K562 (cell line): ENCODE data around the gene ZNRF1. TPM values are rescaled to one million over a fixed set of nuclear protein-coding genes. Genes with fewer than 3 reads are reported as not detected.

Source experiments
- CBX8 ChIP-seq: fragments of 200-600 bp; sonication (generic); IDR thresholded peaks from 2 replicates; pipeline ENCODE4 v1.6.1; 2012; ENCODE audit warnings: borderline replicate concordance, mixed run types, low read depth, mild to moderate bottlenecking, moderate library complexity, mixed read lengths, low read length, control low read depth, inconsistent platforms; ENCODE audit not compliant: poor library complexity, severe bottlenecking; ENCODE audit errors: extremely low read depth
- CCAR2 ChIP-seq: fragments of 200-400 bp; formaldehyde crosslinking; IDR thresholded peaks from 2 replicates; pipeline ENCODE4 v1.6.1; 2017; ENCODE audit warnings: mild to moderate bottlenecking, low read depth, low read length
- DIDO1 ChIP-seq: fragments of 450-650 bp; IDR thresholded peaks from 2 replicates; pipeline ENCODE4 v1.6.1; 2016; ENCODE audit warnings: low read depth, missing biosample characterization, missing genetic modification characterization
- HDAC3 ChIP-seq: fragments of 450-650 bp; IDR thresholded peaks from 2 replicates; pipeline ENCODE4 v1.6.1; 2018; ENCODE audit warnings: borderline replicate concordance, mild to moderate bottlenecking, moderate library complexity; ENCODE audit not compliant: partially characterized antibody
- HDGF ChIP-seq: fragments of 450-650 bp; IDR thresholded peaks from 2 replicates; pipeline ENCODE4 v1.6.1; 2016
- MLLT1 ChIP-seq, 2 experiments: fragments of 450-650 bp; IDR thresholded peaks; 2 replicates each; pipeline ENCODE4 v1.6.1; 2016
- SIN3A ChIP-seq, 2 experiments: fragments of 150-350 bp in 1 of 2; IDR thresholded peaks; 2 replicates each; pipeline ENCODE4 v1.6.1; 2011 to 2016; ENCODE audit warnings: borderline replicate concordance in 2 of 2, low read depth in 2 of 2, low read length in 2 of 2, mild to moderate bottlenecking in 2 of 2, moderate library complexity in 2 of 2; ENCODE audit not compliant: control insufficient read depth in 1 of 2
- TCF3 ChIP-seq: sonication (generic); formaldehyde crosslinking; IDR thresholded peaks from 2 replicates; pipeline ENCODE4 v1.4.0; 2020; ENCODE audit warnings: mild to moderate bottlenecking, missing genetic modification reagents
- U2AF1 ChIP-seq: fragments of 200-400 bp; formaldehyde crosslinking; optimal IDR thresholded peaks from 2 replicates; pipeline ENCODE3; 2017; ENCODE audit warnings: mild to moderate bottlenecking, low read depth, low read length, moderate library complexity
- ZNF253 ChIP-seq: fragments of 250-450 bp; sonication (Bioruptor Pico); conservative IDR thresholded peaks from 2 replicates; pipeline ENCODE4 v1.6.1; 2021; ENCODE audit warnings: mild to moderate bottlenecking
- ZNF318 ChIP-seq, 2 experiments: fragments of 450-650 bp; IDR thresholded peaks; 2 replicates each; pipeline ENCODE4 v1.6.1; 2016; ENCODE audit warnings: mild to moderate bottlenecking in 2 of 2, borderline replicate concordance in 1 of 2, low read depth in 1 of 2, moderate library complexity in 1 of 2
- ZNF75A ChIP-seq: fragments of 450-650 bp; formaldehyde crosslinking; IDR thresholded peaks from 2 replicates; pipeline ENCODE4 v1.4.0; 2020; ENCODE audit warnings: mild to moderate bottlenecking
- polyA plus RNA-seq, 8 experiments: library from polyadenylated mRNA; depleted of rRNA in 4 of 8; stranded (reverse) in 5 of 8; unstranded in 3 of 8; fragments of >200 nt; fragmentation: Nextera tagmentation in 2 of 8; fragmentation: Illumina TruSeq in 1 of 8; extraction: Ambion mirVana in 2 of 8; extraction: Trizol in 1 of 8; gene quantifications; 2 replicates each; pipeline versions ENCODE4 v1.2.1 to v1.2.3, GENCODE V29; 2011 to 2014; ENCODE audit warnings: inconsistent platforms in 1 of 8, missing spikeins in 1 of 8
- total RNA-seq, 7 experiments: library from RNA; depleted of rRNA in 6 of 7; stranded (reverse); fragments of >200 nt in 6 of 7; fragmentation: Illumina TruSeq in 2 of 7; extraction: Trizol in 2 of 7; gene quantifications; 2 replicates each; pipeline versions ENCODE4 v1.2.1 to v1.2.3, GENCODE V29; 2011 to 2021; ENCODE audit warnings: low replicate concordance in 1 of 7
- TF ChIP-seq, protein P1 (sequence below): fragments of 250-450 bp; sonication (Bioruptor Pico); IDR thresholded peaks from 2 replicates; pipeline ENCODE4 v1.4.0; 2020; ENCODE audit warnings: mild to moderate bottlenecking, moderate library complexity, borderline replicate concordance

ZNRF1 gene
- total and polyA plus RNA-seq, 9 of the 15 experiments (the other 6 are each of a cell fraction or from before 2014, with no cell fraction given), result 9.5 to 37.7 (median 20.0) TPM

GRCh38 chr16:75043175-75043895 is 44.5 kb downstream of the ZNRF1 start (continued):
- TF ChIP-seq, protein P1, sequence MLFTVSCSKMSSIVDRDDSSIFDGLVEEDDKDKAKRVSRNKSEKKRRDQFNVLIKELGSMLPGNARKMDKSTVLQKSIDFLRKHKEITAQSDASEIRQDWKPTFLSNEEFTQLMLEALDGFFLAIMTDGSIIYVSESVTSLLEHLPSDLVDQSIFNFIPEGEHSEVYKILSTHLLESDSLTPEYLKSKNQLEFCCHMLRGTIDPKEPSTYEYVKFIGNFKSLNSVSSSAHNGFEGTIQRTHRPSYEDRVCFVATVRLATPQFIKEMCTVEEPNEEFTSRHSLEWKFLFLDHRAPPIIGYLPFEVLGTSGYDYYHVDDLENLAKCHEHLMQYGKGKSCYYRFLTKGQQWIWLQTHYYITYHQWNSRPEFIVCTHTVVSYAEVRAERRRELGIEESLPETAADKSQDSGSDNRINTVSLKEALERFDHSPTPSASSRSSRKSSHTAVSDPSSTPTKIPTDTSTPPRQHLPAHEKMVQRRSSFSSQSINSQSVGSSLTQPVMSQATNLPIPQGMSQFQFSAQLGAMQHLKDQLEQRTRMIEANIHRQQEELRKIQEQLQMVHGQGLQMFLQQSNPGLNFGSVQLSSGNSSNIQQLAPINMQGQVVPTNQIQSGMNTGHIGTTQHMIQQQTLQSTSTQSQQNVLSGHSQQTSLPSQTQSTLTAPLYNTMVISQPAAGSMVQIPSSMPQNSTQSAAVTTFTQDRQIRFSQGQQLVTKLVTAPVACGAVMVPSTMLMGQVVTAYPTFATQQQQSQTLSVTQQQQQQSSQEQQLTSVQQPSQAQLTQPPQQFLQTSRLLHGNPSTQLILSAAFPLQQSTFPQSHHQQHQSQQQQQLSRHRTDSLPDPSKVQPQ (CRISPR knock-in tag), result no peak
- TF ChIP-seq MLLT1 (IDR thresholded peaks at IDR 0.05) (0 out of 4 replicates have a peak, but pooled peaks of 1 of the 2 experiments have one; percentile 42), CBX8 (no peak), ZNF253 (CRISPR knock-in tag) (no peak), TCF3 (CRISPR knock-in tag) (peak; percentile 98), SIN3A (IDR thresholded peaks at IDR 0.05; ENCODE audit: borderline replicate concordance in 2 of 2, control insufficient read depth in 1 of 2, low read depth in 2 of 2, low read length in 2 of 2) (no peak), U2AF1 (no peak), HDAC3 (peak; percentile 93), ZNF75A (CRISPR knock-in tag) (no peak), ZNF318 (IDR thresholded peaks at IDR 0.05; ENCODE audit: borderline replicate concordance in 1 of 2, low read depth in 1 of 2) (0 out of 4 replicates have a peak, but pooled peaks of 1 of the 2 experiments have one; percentile 34), CCAR2 (no peak), DIDO1 (tag) (no peak), HDGF (no peak)
